ENCODE measurements around the gene NCKAP5. TPM values are rescaled to one million over a fixed set of nuclear protein-coding genes. Genes with fewer than 3 reads are reported as not detected.

NCKAP5 gene
- total and polyA plus RNA-seq, 4 donors: 0.57 to 2.8 (median 2.4) TPM

DNA sequence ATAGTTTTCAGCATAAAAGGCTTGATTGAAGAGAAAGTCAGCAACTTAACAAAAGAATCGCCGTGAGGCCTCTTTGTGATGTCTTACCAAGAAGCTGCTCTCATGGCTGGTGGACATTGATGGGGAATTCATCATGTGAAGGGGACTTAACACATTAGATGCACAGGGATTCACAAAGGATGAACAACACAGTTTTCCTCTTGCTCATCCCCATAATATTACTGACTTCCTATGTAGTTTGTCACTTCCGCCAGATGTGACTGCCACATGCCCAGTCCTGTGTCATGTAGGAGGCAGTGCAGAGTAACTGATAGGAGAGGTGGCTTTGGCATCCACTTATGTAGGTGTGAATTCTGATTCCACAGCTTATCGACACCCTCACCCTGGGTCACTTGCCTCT, 665.6 kb downstream of the NCKAP5 start:
- TF ChIP-seq SP1 (IDR thresholded peaks at IDR 0.05) (no peak), GABPA (IDR thresholded peaks at IDR 0.05 in 1 of 2, conservative IDR thresholded peaks at IDR 0.05 in 1 of 2) (no peak), REST (IDR thresholded peaks at IDR 0.05) (no peak), HNF4G (IDR thresholded peaks at IDR 0.05) (no peak), RAD21 (IDR thresholded peaks at IDR 0.05) (no peak), ATF3 (IDR thresholded peaks at IDR 0.05) (no peak), MAX (IDR thresholded peaks at IDR 0.05) (no peak), FOXA1 (IDR thresholded peaks at IDR 0.05) (no peak), EGR1 (IDR thresholded peaks at IDR 0.05; ENCODE audit: low read depth in 2 of 2) (no peak), FOXA2 (IDR thresholded peaks at IDR 0.05) (no peak), RXRA (IDR thresholded peaks at IDR 0.05) (no peak), NR2F2 (IDR thresholded peaks at IDR 0.05) (no peak), TAF1 (conservative IDR thresholded peaks at IDR 0.05) (no peak), CTCF (IDR thresholded peaks at IDR 0.05; ENCODE audit: low read depth, low read length, missing input control) (no peak), YY1 (IDR thresholded peaks at IDR 0.05) (no peak), JUND (IDR thresholded peaks at IDR 0.05) (no peak), HNF4A (conservative IDR thresholded peaks at IDR 0.05) (no peak)
- TF ChIP-seq, protein P1, sequence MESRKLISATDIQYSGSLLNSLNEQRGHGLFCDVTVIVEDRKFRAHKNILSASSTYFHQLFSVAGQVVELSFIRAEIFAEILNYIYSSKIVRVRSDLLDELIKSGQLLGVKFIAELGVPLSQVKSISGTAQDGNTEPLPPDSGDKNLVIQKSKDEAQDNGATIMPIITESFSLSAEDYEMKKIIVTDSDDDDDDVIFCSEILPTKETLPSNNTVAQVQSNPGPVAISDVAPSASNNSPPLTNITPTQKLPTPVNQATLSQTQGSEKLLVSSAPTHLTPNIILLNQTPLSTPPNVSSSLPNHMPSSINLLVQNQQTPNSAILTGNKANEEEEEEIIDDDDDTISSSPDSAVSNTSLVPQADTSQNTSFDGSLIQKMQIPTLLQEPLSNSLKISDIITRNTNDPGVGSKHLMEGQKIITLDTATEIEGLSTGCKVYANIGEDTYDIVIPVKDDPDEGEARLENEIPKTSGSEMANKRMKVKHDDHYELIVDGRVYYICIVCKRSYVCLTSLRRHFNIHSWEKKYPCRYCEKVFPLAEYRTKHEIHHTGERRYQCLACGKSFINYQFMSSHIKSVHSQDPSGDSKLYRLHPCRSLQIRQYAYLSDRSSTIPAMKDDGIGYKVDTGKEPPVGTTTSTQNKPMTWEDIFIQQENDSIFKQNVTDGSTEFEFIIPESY (IDR thresholded peaks at IDR 0.05): no peak
- Histone ChIP-seq H3K9ac (ENCODE audit: low read depth in 1 of 2, low read length in 2 of 2) (no peak overlapping the region), H3K36me3 (ENCODE audit: control insufficient read depth in 4 of 4, insufficient read depth in 3 of 4, low read depth in 1 of 4, low read length in 3 of 4) (no peaks in the 10 kb centered on the region), H3K27ac (ENCODE audit: low read depth in 1 of 2, low read length in 2 of 2) (no peak overlapping the region), H3K4me1 (ENCODE audit: control insufficient read depth in 4 of 4, insufficient read depth in 4 of 4, low read length in 3 of 4) (no peaks in the 10 kb centered on the region), H3K27me3 (ENCODE audit: control insufficient read depth in 4 of 4, insufficient read depth in 4 of 4, low read length in 3 of 4) (no peaks in the 10 kb centered on the region), H3K4me3 (ENCODE audit: low read depth in 1 of 3, low read length in 3 of 3) (no peak overlapping the region), H3K9me3 (ENCODE audit: control insufficient read depth in 4 of 4, low read length in 3 of 4) (no peaks in the 10 kb centered on the region)
- 95% methylated on average over 4 of the region's 4 CpGs for WGBS
- DNase-seq (ENCODE audit: low spot score): no peak
